Activated T-cell treated with anti-CD3 and anti-CD28 coated beads, Interleukin-2, amount 50 U/mL, for 48 hours (primary cell): ENCODE data around the gene BIRC2.

Source experiments
- DNase-seq, 2 experiments: peaks; one replicate each; pipeline ENCODE4 v3.0.0-alpha.2; 2020

The BIRC2 gene

DNA sequence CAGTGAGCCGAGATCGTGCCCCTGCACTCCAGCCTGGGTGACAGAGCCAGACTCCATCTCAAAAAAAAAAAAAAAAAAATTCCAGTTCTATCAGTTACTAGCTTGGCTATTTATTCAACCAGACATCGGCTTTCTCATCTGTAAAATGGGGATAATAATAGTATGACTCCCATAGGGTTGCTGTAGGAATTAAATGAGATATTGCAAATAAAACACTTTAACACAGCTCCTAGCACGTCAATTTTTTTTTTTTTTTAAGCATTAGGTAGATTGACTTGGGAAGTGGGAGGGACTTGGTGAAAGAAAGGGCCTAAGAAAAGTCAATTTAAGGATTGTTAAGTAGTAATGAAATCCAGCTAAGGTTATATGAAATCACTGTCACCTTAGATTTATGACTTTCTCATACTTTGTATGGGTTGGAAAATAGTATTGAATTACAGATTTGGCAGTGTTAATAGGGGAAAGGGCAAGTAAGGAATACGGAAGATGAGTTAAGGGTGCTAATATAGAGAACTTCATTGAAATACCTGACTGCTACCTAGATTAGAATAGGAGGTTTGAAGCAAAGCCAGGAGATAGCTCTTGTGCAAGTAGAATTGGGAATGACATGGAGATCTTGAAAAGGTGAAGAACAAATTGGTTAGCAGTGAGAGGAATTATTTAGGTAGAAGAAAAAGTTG, 28.8 kb downstream of the BIRC2 start:
- DNase-seq = no peak

GRCh38 chr11:102377891-102378290, 30.9 kb downstream of the BIRC2 start:
- DNase-seq = no peak

DNA sequence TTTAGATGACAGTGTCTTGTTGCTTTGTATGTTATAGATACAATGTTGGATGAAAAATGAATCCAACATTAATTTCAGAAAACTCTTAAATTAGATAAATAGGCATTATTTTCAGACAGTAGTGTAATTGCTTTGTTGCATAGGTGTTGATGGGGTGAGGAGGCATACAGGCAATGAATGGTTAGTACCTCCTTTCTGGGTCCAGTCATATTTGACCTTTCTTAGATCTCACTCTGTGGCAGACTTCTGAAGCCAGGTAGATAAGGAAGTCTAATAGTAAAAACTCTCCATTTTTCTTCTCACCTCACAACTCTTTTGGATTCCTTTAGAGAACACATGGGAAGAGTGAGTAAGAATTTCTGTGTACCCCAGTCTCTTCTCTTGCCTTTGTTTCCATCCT, 31.8 kb downstream of the BIRC2 start:
- no peak for DNase-seq

DNA sequence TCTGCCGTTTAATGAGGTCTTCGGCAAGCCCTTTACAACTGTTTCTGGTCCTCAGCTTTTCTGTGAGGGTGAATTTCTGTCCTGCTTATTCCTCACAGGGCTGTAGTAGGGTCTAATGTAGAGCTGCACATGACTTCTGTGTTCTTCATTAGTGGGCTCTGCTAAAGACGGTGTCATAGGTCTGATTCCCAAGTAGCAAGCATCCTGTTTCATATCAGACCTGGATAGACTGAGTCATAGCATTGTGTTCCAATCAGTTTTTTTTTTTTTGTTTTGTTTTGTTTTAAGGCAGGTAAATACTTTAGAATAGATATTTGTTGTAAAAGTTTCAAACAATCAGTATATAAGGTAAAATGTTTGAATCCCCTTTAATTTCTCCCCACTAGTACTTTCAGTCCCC, 35.4 kb downstream of the BIRC2 start:
- no peak for DNase-seq

DNA sequence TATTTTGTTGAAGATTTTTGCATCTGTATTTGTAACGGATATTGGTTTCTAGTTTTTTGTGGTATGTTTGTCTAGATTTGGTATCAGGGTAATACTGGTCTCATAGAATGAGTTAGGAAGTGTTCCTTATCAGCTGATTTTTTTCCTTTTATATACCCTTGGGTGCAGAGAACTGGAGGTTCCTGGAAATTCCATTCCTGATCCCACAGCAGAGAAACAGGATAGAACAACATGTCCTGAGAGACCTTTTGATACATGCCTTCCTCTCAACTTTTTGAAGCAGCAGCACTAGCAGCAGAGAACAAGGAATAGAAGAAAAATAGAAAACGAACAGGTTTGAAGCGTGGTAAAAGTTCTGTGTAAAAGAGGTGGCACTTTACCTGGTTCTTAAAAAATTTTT, 36.8 kb downstream of the BIRC2 start:
- no peak for DNase-seq

DNA sequence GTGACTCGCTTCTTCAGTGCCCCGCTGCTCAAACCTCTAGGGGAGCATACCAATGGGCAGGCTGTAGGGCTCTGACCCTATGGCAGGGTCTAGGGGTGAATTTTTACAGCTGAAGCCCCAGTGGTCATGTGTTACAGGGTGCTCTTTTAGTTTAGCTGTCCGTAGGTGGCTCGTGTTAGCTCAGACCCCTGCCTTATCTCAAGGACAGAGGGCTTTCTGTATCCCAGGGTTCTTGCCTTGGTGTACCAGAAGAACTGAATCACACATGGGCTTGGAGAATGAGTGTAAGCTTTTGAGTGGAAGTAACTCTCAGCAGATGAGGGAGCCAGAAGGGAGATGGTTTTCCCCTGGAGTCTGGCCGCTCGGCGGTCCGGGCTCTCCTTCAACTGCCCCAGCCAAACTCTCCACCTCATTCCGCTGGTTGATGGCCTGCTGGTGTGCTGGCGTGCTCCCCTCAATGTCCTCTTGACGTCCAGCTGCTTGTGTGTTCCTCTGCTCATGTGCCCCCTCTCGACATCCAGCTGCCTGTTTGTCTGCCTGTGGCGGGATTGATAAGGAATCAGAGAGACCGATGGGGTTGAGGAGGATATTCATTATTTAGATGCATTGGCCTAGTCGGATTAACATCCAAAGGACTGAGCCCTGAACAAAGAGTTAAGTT, 37.5 kb downstream of the BIRC2 start:
- no peak for DNase-seq

DNA sequence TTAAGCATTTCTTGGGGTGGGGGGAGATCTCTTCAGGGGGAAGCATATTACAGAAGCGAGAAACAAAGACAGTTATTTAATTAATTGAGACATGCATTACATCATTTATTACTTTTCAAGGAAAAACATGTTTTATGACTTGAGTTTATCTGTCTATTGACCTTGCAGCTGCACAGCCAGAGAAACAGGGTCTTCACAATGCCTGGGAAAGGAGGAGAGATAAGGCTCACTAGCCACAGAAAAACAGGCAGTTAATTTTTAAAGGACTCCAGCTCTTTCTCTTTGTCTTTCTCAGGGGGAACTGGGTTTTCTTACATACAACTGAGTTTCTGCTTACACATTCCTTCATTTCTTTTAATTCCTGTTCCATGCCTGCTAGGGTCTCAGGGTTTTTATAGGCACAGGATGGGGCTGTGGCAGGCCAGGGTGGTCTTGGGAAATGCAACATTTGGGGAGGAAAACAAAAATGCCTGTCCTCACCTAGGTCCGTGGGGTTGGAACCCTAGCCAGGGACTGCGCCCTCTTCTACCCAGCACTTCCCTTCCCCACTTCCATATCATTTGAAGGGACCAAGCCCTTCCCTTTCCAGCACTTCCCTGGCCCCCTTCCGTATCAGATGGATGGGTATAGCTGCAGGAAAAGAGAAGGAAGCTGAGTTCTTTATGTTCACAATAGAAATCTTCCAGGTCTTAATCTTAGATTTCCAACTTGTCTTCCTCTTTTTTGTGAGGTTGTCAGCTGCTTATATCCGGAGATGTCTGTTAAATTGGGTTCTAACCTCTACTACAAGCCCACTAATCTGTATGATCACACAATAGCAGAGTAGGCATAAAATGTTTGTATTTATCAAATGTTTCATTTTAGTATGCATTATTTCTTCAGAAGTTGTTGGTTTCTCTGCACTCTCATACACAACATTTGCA, 38.3 kb downstream of the BIRC2 start:
- no peak for DNase-seq

GRCh38 chr11:102386136-102386734, 39.2 kb downstream of the BIRC2 start:
- no peak for DNase-seq

DNA sequence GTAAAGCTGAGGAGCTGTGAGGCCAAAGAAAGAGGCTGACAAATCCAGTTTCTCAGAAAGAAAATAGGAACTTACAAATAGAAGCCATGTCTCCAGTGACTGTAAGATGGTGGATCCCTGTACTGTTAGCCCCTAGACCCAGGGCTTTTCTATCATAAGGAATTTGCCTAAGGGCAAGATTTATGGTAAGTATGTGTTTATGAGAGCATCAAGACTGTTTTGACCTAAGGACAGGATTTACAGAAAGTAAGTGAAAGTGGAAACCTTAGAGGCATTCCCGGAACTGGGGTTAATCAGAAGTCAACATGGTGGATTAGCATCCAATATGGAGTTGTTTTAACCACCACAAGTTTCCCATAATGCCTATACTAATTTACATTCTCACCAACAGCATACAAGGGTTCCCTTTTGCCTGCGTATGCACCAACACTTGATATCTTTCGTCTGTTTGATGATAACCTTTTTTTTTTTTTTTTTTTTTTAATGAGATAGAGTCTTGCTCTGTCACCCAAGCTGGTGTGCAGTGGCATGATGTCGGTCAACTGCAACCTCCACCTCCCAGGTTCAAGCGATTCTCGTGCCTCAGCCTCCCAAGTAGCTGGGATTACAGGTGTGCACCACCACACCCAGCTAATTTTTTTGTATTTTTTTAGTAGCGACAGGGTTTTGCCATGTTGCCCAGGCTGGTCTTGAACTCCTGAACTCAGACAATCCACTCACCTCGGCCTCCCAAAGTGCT, 40.2 kb downstream of the BIRC2 start:
- no peak for DNase-seq

- no peak for DNase-seq
Observed at GRCh38 chr11:102389253-102389652, 42.2 kb downstream of the BIRC2 start.

GRCh38 chr11:102390667-102391465, 43.9 kb downstream of the BIRC2 start:
- peak; percentile 72 to 74 for DNase-seq

DNA sequence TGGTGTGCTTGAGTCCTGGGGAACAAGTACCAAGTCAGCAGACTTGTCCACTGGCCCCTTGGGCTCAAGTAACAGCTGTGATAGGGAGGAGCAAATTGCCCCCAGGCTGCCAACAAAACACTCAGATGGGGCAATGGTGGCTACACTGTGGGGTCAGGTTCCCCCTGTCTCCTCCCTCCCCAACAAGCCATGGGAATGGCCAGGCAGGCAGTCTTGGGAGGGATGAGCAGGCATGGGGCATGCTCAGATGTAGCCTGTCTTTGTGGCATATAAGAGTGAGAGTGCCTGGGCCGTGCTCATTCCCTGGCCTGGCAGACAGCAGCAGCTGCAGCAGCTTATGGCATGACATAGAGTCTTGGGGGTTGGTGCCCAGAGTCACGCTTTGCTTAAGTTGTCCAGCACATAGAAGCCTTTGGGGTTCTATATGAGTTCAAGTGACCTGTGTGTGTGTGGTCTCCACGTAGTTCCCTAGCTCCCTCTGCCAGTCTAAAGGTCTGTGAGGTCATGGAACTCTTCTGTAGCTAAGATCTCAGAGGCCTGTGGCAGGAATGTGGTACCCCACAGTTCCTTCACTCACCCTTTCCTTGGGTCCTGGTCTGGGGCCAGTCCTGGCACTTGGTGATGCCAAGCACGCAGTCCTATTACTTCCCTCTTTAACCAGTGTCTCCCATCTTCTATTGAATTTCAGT, 44.7 kb downstream of the BIRC2 start:
- DNase-seq = no peak

DNA sequence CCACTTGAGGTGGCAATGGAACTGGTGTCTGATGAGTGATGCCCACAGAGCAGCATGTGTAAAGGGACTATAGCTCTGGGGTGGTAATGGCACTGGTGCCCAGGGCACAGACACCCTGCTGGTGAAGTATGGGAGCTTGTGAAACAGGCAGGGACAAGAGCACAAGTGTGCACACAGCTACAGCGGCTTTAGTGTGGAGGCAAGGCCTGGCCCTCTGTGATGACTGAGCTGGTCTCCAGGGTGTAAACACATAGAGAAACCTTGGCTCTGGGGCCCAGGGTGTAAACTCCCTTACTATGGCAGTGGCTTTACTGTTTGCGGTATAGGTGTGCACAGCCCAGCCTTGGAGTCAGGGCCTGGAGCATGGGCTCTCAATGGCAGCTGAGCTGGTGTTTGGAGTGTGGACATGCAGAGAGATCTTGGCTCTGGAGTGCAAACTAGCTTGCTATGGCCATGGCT, 46.3 kb downstream of the BIRC2 start:
- DNase-seq = no peak

DNA sequence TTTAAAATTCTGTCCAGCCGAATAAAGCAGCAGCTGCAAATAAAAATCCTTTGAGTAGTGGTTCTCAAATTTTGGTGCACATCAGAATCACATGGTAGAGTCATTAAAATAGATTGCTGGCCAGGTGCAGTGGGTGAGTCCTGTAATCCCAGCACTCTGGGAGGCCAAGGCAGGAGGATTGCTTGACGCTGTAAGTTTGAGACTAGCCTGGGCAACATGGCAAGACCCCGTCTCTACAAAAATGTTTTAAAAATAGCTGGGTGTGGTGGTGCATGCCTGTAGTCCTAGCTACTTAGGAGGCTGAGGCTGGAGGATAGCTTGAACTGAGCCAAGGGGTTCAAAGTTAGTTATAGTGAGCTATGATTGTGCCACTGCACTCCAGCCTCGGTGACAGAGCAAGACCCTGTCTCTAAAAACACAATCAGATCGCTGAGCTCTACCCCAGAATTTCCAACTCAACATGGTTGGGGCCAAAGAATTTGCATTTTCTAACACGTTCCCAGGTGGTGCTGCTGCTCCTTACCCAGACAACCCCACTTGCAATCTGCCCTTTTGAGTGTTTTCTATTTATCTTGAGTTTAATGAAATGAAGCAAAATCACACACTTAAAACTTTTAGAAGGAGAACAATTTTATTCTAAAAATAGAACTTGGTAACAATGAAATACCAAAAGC, 48.8 kb downstream of the BIRC2 start:
- no peak for DNase-seq

DNA sequence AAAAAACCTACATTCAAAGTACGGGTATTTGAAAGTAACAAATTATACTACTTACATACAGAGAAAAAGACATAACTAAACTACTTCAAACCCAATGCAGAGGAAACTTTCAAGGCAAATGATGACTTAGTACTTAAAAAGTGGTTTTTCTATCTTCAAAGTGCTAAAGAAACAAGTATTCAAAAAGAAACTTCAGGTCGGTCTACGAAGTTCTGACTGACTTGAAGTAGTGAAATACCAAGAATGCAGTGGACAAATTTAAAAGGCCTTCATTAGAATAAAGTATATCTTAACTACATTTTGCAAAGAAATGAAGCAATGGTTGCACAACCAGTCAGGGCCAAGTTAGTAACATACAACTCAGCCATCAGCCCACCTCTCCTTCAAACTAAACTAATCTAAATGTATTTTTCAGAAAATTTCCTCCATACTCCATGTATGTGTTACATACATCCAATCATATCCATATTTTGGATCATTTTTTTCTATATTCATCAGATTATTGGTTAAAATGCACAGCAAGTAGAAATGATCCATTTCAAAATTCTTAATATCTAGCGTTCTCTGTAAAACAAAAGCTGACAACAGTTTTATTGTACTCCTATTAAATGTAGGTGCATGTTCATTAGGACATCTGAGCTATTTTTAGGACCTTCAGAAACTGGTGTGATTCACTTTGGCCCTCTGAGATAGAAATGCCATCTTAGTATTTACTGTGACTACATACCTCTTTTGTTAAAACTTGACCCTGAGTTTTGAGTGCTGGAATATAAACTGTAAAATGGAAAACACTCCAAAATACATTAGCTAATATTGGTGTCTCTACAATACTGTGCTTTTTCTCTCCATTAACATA, 49.9 kb downstream of the BIRC2 start:
- no peak for DNase-seq

GRCh38 chr11:102398297-102398696, 51.3 kb downstream of the BIRC2 start:
- no peak for DNase-seq

GRCh38 chr11:102399189-102399588, 52.2 kb downstream of the BIRC2 start:
- DNase-seq = no peak

- DNase-seq = no peak
Observed at GRCh38 chr11:102400603-102401002, 53.6 kb downstream of the BIRC2 start.

GRCh38 chr11:102401905-102402304, 54.9 kb downstream of the BIRC2 start:
- DNase-seq = no peak
